ENCODE results near the gene TPSD1.
"Not testable (repeated sequence)": the region's sequence is repeated elsewhere in the genome, so short reads cannot be mapped to it uniquely, and the experiment has no call there.

TPSD1 gene

DNA sequence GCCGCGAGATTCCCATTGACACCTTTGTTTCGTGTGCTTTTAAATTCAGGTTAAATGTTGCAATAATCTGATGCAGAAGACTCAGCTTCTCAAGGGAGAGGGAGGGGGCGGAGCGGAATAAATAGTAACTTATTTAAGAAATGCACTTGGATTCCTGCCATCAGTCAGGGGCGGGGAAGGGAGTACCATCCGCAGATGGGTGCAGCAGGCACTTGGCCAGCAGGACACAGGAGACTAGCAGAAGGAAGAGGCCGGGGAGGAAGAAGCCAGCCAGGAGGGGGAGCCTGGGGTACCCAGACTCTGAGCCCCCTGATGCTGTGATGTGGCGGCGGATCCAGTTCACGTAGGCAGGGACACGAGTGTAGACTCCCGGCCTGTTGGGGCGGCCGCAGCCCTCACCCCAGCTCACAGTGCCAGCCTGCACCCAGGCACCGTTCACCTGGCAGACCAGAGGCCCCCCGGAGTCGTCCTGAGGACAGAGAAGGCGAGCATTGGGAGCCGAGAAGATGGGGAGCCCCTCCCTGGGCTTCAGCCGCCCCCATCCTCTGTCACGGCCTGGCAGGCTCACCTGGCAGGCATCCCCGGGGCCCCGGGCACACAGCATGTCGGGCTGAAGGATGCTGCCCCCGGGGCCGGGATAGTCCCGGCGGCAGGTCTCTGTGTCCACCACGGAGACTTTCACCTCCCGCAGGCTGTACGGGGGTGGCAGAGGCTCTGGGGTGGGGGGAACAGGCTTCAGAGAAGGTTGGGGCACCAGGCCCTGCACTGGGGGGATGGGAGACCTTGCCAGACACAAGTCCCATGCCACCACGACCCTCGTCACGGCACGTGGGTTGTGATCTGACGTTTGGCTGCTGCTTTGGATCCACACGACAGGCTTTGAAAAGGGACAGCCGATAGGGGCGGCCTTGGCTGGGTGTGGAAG lies 34.0 kb upstream of the TPSD1 start:
- no peak overlapping the region for H3K27ac ChIP-seq
- TF ChIP-seq, protein P1, sequence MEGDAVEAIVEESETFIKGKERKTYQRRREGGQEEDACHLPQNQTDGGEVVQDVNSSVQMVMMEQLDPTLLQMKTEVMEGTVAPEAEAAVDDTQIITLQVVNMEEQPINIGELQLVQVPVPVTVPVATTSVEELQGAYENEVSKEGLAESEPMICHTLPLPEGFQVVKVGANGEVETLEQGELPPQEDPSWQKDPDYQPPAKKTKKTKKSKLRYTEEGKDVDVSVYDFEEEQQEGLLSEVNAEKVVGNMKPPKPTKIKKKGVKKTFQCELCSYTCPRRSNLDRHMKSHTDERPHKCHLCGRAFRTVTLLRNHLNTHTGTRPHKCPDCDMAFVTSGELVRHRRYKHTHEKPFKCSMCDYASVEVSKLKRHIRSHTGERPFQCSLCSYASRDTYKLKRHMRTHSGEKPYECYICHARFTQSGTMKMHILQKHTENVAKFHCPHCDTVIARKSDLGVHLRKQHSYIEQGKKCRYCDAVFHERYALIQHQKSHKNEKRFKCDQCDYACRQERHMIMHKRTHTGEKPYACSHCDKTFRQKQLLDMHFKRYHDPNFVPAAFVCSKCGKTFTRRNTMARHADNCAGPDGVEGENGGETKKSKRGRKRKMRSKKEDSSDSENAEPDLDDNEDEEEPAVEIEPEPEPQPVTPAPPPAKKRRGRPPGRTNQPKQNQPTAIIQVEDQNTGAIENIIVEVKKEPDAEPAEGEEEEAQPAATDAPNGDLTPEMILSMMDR (IDR thresholded peaks at IDR 0.05), result no peak
- TF ChIP-seq ZFX (IDR thresholded peaks at IDR 0.05; ENCODE audit: borderline replicate concordance), result no peak

DNA sequence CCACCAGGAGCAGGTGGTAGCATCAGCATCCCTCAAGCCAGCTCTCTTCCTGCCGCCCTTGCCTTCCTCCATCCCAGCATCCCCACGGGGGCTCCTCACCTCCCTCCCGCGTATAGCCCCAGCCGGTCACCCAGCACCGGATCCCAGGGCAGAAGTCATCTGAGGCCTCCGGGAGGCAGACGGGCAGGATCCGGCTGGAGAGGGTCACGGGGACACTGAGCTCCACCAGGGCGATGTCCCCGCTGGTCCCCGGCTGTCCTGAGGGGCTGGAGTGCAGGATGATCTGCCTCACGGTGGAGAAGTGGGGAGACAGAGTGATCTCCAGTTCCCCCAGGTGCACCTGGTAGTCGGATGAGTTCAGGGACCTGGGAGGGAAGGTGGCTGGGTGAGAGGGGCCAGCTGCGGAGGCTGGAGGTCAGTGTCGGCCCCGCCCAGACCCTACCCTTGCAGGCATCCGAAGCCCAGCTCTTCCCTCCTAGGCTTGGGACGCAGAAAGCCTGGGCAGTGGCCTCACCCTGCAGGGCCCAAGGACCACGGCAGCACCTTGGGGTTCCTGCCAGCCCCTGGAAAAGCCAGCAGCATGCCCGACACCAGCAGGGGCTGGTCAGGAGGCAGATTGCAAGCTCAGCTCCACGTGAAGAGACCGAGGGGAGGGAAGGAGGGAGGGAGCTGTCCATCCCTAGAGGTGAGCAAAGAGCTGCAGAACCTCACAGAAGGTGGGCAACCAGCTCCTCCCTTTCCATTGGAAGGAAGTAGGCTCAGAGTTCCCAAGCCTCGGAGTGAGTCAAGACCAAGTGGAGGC lies 33.1 kb upstream of the TPSD1 start:
- no peak for TF ChIP-seq ZFX (IDR thresholded peaks at IDR 0.05; ENCODE audit: borderline replicate concordance)
- TF ChIP-seq, protein P1 (IDR thresholded peaks at IDR 0.05), result no peak
- no peak overlapping the region for H3K27ac ChIP-seq

DNA sequence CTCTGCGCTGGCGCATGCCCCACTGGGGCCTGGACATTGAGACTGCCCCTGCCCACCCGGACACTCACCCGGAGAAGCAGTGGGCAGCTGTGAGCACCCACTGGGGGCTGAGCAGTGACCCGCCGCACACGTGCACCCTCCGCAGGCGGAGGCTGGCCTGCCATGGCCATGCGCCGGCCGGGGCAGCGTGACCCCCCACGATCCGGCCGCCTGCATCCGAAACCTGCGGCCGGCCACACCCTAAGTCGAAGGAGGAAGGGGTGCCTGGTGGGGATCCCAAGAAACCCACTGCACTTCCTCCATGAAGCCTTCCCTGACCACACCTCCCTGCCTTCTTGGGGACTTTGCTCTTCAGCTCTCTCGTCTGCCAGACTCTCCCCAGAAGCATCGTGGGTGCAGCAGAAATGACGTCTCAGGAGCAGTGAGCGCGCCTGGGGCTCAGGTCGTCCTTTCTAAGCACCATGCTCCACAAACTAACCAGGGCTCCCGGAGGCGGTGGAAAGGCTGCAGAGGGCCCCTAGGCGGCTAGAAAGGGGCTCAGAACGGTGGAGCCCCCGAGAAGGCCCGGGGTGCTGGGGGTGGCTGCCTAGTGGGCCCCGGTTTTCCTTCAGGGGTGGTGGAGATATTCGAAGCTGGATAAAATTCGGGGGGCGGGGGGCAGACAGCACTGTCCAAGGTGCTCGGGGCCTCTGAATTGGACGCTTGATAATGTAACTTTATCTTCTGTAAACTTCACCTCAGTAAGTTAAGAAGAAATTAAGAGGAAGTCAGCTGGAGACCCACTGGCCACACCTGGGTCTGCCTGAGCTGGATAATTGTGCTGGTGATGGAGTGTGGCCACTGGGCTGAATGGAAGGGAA lies 32.3 kb upstream of the TPSD1 start:
- TF ChIP-seq, protein P1 (IDR thresholded peaks at IDR 0.05), result no peak
- no peak for TF ChIP-seq ZFX (IDR thresholded peaks at IDR 0.05; ENCODE audit: borderline replicate concordance)
- no peak overlapping the region for H3K27ac ChIP-seq

DNA sequence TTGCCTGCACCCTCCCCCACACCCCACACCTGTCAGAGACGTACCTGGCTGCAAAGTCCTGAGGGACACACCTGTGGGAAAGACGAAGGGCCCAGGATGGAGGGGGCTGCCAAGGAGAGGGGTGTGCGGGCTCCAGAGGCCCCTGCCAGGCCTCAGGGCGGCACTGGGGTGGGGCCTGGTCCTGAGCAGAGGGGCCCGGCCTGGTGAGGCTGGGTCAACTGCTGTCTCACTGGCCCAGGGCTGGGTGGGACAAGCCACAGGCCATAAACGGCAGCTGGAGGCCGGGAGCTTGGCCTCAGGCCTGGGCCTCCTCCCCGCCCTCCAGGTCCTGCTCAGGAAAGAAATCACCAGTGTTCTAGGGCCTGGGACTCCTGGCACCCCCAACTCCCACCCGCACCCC lies 31.3 kb upstream of the TPSD1 start:
- TF ChIP-seq, protein P1 (IDR thresholded peaks at IDR 0.05), result no peak
- no peak for TF ChIP-seq ZFX (IDR thresholded peaks at IDR 0.05; ENCODE audit: borderline replicate concordance)
- no peak overlapping the region for H3K27ac ChIP-seq

DNA sequence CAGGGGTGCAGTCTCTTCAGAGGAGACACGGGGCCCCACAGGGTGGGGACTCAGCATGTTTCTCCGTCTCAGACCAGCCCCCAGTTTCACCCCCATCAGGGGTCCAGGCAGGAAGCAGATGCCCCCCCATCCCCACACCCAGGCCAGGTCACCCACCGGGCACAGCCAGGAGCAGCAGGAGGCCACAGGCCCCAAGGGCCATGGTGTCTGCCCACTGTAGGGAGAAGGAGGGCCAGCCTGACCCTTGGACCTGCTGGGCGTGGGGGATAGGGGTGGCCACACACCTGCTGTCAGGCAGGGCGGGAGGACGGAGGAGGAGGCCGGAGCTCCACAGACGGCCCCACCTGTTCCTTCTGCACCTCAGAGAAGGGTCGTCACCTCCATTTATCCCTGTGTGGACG lies 30.8 kb upstream of the TPSD1 start, which contains the start of gene TPSG1:
Gene TPSG1, minus strand, starts transcription at position 218 of the 401 bp plus-strand sequence. Its CDS starts 16 bp downstream, at position 202.
- TF ChIP-seq, protein P1 (IDR thresholded peaks at IDR 0.05), result no peak
- no peak for TF ChIP-seq ZFX (IDR thresholded peaks at IDR 0.05; ENCODE audit: borderline replicate concordance)
- H3K27ac ChIP-seq, result no peak within 1 kb of the TSS

DNA sequence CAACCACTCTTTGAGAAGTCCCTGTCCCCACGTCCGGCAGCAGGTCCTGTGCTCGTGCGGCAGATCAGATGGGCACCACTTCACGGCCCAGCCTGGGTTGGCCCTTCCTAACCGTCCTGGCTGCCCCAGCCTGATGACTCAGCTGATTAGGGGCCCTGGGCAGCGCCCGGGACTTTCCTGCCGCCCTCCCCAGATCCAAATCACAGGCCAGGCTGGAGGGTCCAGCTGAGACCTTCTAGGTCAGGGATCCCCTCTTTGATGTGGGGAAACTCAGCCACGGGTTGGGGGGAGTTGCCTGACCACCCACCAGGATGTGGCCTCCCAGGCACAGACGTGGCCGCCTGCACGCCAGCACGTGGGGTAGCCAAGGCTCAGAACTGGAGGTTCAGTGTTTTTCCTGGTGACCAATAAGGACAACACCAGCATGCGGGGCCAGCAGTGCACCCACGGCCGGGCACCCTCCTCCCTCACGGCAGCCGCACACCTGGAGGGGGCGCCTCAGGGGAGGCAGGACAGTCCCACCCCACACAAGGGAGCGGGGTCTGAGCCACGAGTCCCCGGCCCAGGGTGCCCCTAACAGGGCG lies 30.0 kb upstream of the TPSD1 start:
- not testable (repeated sequence) for H3K27ac ChIP-seq

DNA sequence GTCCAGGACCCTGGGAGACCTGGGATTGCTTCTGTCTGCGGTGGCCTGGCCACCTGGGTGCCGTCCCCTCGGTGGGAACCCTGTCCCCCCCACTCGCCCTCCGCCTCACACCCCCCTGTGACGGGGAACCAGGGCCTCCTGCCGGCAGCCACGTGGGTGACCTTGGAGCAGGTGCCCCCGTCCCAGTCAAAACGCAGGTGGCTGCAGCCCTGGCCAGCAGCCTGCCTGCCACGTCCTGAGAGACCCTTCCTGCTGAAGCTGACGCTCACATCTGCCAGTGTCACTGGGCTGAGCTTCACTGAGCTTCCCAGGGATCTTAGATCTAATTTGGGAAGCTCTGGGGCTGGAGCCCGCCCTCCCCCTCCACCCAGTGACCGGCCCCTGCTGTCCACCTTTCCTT lies 29.2 kb upstream of the TPSD1 start:
- not testable (repeated sequence) for H3K27ac ChIP-seq

DNA sequence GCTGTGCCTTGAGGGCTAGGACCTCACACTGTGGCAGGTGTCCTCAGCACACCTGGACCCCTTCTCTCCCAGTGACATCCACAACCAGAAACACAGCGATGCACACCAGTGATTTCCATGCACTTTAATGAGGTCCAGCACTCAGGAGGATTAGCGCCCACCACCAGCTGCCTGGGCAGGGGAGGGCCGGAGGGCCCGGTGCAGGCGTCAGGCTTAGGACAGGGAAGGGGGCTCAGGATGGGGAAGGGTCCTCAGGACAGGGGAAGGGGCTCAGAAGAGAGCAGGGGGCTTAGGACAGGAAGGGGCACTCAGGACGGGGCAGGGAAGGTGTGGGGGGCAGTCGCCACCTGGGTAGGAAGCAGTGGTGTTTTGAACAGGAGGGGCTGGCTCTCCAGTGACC lies 27.6 kb upstream of the TPSD1 start:
- not testable (repeated sequence) for H3K27ac ChIP-seq

DNA sequence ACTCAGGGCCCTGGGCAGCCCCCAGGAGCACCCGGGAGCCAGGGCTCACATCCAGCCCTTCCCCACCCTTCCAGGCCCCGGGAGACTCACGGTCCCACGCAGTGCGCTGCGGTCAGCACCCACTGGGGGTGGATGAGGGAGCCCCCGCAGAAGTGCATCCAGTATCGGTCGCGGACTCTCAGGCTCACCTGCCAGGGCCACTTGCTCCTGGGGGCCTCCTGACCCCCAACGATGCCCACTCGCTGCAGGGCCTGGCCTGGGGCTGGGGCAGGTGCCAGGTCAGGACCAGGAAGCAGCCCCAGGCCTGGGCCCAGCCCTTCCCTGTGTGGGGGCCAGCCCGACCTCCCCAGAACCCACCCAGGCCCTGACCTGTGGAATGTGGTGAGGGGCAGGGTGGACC lies 26.4 kb upstream of the TPSD1 start:
- H3K27ac ChIP-seq, result not testable (repeated sequence)

DNA sequence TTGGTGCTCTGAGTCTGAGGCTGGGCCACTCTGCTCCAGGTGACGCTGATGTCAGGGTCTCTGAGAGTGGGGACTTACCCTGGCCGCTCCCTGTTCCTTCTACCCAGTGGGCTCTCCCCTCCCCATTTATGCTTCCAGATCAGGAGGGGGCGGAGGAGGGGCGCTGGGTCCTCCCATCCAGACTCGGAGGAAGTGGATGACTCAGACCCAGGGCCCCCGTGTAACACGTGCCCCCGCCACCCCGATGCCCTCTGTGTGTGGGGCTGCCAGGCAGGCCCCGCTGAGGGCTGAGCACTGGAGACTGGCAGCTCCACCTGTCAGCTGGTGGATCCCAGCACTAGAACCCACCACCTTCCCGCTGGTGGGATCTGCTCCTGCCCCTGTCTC lies 25.8 kb upstream of the TPSD1 start, which contains the start of gene TPSB2:
Gene TPSB2, minus strand, starts transcription at position 101 of the 387 bp plus-strand sequence. CDS start 233 bp downstream, outside the sequence.
- not testable (repeated sequence) for H3K27ac ChIP-seq

DNA sequence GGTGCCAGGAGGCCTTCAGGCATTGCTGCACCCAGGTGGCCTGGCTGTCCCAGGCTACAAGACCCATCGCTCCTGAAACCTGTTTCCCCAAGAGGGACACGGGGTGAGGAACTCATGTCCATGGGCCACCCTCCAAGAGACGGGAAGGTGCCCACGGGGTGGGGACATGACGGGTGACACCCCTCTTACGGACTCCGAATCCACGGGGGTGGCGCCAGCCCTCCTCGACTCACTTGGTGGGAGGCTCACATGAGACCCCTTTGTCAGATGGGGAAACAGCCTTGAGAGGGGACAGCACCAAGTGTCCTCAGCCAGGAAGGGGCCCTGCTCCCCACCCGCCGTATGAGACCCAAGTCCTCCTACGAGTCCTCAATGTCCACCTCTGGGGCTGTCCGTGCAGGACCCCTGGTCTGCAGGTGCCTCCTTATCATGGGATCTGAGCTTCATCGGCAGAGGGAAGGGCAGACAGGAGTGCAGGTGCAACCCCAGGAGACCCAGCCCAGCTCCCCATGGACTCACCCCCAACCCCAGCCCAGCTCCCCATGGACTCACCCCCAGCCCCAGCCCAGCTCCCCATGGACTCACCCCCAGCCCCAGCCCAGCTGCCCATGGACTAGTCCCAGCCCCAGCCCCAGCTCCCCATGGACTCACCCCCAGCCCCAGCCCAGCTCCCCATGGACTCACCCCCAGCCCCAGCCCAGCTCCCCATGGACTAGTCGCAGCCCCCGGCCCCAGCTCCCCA lies 25.2 kb upstream of the TPSD1 start:
- H3K27ac ChIP-seq, result not testable (repeated sequence)

DNA sequence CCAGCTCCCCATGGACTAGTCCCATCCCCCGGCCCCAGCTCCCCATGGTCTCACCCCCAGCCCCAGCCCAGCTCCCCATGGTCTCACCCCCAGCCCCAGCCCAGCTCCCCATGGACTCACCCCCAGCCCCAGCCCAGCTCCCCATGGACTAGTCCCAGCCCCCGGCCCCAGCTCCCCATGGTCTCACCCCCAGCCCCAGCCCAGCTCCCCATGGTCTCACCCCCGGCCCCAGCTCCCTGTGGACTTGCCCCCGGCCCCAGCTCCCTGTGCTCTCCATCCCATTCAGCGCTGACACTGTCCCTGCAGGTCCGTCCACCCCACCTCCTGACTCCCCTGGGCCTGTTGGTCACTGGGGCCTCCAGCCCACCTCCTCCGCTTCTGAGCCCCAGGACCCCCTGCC lies 24.6 kb upstream of the TPSD1 start:
- H3K27ac ChIP-seq, result not testable (repeated sequence)

Data from 22Rv1 (cell line).